GM19324 (cell line): ENCODE data around the gene PDE4D.
"Not testable (repeated sequence)": the region's sequence is repeated elsewhere in the genome, so short reads cannot be mapped to it uniquely, and the experiment has no call there.

Source experiments
- ATAC-seq: cut with Tn5 transposase; IDR thresholded peaks from one replicate; pipeline ENCODE4 v1.9.1; 2021; ENCODE audit warnings: mild to moderate bottlenecking, moderate library complexity; ENCODE audit not compliant: unreplicated experiment, low FRiP score

PDE4D gene

GRCh38 chr5:59800347-59800893, 93.1 kb downstream of the PDE4D start:
- ATAC-seq, result peak; percentile 5

GRCh38 chr5:59799668-59800346, 93.7 kb downstream of the PDE4D start:
- peak; percentile 42 for ATAC-seq

- peak; percentile 75 for ATAC-seq
These were observed 94.5 kb downstream of the PDE4D start for GRCh38 chr5:59798862-59799667.

- ATAC-seq, result no peak
These were observed 98.4 kb downstream of the PDE4D start for GRCh38 chr5:59795141-59795540.

- no peak for ATAC-seq
These were observed 100.4 kb downstream of the PDE4D start for GRCh38 chr5:59792983-59793585.

GRCh38 chr5:59791617-59792016, 101.9 kb downstream of the PDE4D start:
- no peak for ATAC-seq

- ATAC-seq, result peak; percentile 28
These were observed 102.6 kb downstream of the PDE4D start for GRCh38 chr5:59790776-59791475.

- ATAC-seq, result peak; percentile 78
These were observed 103.2 kb downstream of the PDE4D start for GRCh38 chr5:59790376-59790775.

- ATAC-seq, result no peak
These were observed 103.6 kb downstream of the PDE4D start for GRCh38 chr5:59789894-59790293.

GRCh38 chr5:59789197-59789596, 104.3 kb downstream of the PDE4D start:
- ATAC-seq, result no peak

GRCh38 chr5:59786334-59786805, 107.2 kb downstream of the PDE4D start:
- ATAC-seq, result no peak

GRCh38 chr5:59785676-59786333, 107.7 kb downstream of the PDE4D start:
- ATAC-seq, result no peak

GRCh38 chr5:59784708-59785107, 108.8 kb downstream of the PDE4D start:
- not testable (repeated sequence) for ATAC-seq

GRCh38 chr5:59783264-59783663, 110.3 kb downstream of the PDE4D start:
- no peak for ATAC-seq

GRCh38 chr5:59782856-59783255, 110.7 kb downstream of the PDE4D start:
- ATAC-seq, result no peak

GRCh38 chr5:59779453-59779852, 114.1 kb downstream of the PDE4D start:
- no peak for ATAC-seq

- ATAC-seq, result no peak
These were observed 116.5 kb downstream of the PDE4D start for GRCh38 chr5:59777028-59777427.

- ATAC-seq, result no peak
These were observed 120.2 kb downstream of the PDE4D start for GRCh38 chr5:59773294-59773693.

GRCh38 chr5:59772757-59773156, 120.8 kb downstream of the PDE4D start:
- no peak for ATAC-seq

- ATAC-seq, result no peak
These were observed 121.3 kb downstream of the PDE4D start for GRCh38 chr5:59772206-59772605.
